ENCODE measurements around the gene AGBL1. TPM values are rescaled to one million over a fixed set of nuclear protein-coding genes. Genes with fewer than 3 reads are reported as not detected.

Gene AGBL1
- total RNA-seq, 4 donors from 2014 or later, result 0.32 to 0.40 TPM; not detected in 2

DNA sequence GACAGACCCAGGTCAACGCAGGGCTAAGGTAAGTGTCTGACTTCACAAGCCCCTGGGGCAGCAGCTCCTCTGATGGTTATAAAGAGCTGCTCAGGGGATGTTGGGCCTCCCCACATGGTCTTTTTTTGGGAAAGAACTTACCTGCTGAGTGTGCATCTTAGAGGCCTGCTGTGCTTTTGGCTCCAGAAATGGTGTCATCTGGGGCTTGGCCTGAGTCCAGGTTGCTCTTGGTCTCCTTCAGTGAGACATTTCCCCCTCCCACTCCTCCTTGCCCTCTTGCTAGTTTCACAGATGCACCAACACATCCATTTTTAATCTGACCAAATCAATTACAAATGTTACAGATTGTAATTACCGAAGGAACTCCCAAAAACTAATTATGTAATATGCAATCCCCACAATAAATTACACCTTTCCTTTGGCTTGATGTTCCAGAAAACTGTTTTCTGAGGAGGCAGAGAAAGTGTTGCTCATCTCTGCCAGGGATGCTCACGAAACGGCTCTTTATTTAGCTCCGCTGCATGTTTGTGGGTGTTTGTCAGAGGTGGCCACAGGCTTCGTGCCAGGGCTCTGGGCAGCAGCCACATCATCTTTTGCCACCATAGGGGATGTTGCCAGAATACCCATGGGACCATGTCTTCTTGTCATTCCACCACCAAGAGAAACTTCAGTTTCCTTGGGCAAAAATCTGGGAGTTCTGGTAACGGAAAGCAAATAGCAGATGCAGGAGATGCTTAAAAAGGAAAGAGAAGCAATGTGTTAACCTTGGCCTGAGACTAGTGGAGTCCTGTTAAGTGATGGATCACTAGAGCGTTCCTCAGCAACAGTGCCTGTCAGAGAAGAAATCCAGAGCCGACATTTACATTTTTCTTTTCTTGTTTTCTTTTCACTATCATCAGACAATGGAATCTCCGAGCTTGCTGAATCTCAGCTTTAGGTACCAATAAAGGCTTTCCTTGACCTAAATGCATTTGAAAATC is 799.9 kb downstream of the AGBL1 start:
- Histone ChIP-seq H3K9me3 (no peaks in the 10 kb centered on the region), H3K4me1 (no peaks in the 10 kb centered on the region), H3K36me3 (no peaks in the 10 kb centered on the region), H3K4me3 (no peak overlapping the region), H3K27me3 (no peaks in the 10 kb centered on the region), H3K27ac (no peak overlapping the region)
- WGBS, 2 donors (ENCODE audit: low coverage in 1 of 2), result 72 to 83% methylated on average over 4 to 10 of the region's 10 CpGs
- TF ChIP-seq POLR2A (IDR thresholded peaks at IDR 0.05) (no peak), POLR2AphosphoS5 (IDR thresholded peaks at IDR 0.05) (no peak), EP300 (IDR thresholded peaks at IDR 0.05; ENCODE audit: low read depth) (no peak)
- TF ChIP-seq, protein P1, sequence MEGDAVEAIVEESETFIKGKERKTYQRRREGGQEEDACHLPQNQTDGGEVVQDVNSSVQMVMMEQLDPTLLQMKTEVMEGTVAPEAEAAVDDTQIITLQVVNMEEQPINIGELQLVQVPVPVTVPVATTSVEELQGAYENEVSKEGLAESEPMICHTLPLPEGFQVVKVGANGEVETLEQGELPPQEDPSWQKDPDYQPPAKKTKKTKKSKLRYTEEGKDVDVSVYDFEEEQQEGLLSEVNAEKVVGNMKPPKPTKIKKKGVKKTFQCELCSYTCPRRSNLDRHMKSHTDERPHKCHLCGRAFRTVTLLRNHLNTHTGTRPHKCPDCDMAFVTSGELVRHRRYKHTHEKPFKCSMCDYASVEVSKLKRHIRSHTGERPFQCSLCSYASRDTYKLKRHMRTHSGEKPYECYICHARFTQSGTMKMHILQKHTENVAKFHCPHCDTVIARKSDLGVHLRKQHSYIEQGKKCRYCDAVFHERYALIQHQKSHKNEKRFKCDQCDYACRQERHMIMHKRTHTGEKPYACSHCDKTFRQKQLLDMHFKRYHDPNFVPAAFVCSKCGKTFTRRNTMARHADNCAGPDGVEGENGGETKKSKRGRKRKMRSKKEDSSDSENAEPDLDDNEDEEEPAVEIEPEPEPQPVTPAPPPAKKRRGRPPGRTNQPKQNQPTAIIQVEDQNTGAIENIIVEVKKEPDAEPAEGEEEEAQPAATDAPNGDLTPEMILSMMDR (IDR thresholded peaks at IDR 0.05), result no peak
- no peak for DNase-seq
- intact Hi-C loops (cut with DNase I; ENCODE audit: low total_unique reads) (no loop called here), in situ Hi-C loops (cut with MboI; ENCODE audit: low pct_ligation_motif_present in 1 of 4, low pct_unique_long_range_greater_than_20kb in 1 of 4, low sequenced_read_pairs in 3 of 4) (no loop called here)

DNA sequence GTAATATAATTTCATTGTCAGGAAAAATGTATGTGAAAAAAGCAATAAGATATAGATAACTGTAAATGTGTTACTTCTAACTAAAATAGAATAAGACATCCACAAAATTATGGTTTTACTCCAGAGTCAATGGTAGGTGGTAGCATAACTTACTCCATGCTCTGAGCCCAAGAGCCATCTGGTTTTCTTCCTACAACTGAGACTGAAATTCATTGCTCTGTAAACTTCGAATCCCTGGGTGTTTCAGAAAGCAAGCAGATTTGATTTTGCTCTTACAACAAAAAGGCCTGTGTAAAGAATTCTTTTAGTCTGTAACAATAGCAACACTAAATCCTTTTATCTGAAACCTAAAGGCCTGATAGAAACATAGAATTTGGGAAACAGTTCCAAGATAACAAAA is 805.9 kb downstream of the AGBL1 start:
- in situ Hi-C loops (cut with MboI; ENCODE audit: low pct_ligation_motif_present in 1 of 4, low pct_unique_long_range_greater_than_20kb in 1 of 4, low sequenced_read_pairs in 3 of 4), result no loop called here

DNA sequence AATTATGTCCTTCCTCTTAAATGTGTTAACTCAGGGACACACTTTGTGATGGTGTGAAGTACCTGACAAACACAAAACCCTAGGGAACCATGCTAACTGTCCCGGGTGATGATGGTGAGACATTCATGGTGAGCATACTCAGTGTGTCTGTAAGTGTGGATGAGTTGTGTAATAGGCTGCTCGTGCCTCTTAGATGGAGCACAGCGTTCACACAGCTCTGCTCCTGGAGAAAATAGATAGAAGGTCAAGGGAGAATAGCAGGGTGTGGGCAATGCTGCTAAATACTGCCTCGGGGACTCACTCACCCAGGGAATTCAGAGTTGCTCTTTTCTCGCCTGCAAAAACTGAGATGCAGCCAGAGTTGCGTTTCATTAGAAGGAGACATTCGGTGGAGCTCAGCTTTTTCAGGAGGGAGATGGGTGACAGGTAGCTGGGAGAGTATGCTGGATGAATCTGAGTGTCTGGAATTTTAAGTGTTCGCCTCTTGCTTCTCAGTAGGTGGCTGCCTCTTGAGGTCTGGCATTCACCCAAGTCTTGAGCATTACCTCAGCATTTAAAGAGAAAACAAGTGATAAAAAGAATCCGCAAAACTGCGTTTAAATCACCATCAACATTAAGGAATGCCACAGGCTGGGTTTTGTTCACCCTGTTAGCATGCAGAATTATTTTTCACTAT is 813.2 kb downstream of the AGBL1 start:
- no peak overlapping the region for H3K4me3 ChIP-seq
- DNase-seq, result no peak
- H3K27me3 ChIP-seq, result no peaks in the 10 kb centered on the region
- H3K27ac ChIP-seq, result no peak overlapping the region
- no peaks in the 10 kb centered on the region for H3K4me1 ChIP-seq
- H3K36me3 ChIP-seq, result no peaks in the 10 kb centered on the region
- TF ChIP-seq POLR2AphosphoS5 (IDR thresholded peaks at IDR 0.05), result no peak
- TF ChIP-seq, protein P1 (IDR thresholded peaks at IDR 0.05), result no peak
- WGBS, 2 donors (ENCODE audit: low coverage in 1 of 2), result 28 to 40% methylated on average over 4 to 10 of the region's 10 CpGs
- intact Hi-C loops (cut with DNase I; ENCODE audit: low total_unique reads), result no loop called here
- in situ Hi-C loops (cut with MboI; ENCODE audit: low pct_ligation_motif_present in 1 of 4, low pct_unique_long_range_greater_than_20kb in 1 of 4, low sequenced_read_pairs in 3 of 4), result no loop called here
- H3K9me3 ChIP-seq, result no peaks in the 10 kb centered on the region

More for the DNA sequence above, 805.9 kb downstream of the AGBL1 start:
- 37 to 60% methylated on average over 1 of the region's 1 CpG for WGBS, 2 donors (ENCODE audit: low coverage in 1 of 2)
- no peak for TF ChIP-seq POLR2AphosphoS5 (IDR thresholded peaks at IDR 0.05)
- no peak for TF ChIP-seq EP300 (IDR thresholded peaks at IDR 0.05; ENCODE audit: low read depth)
- no peak for TF ChIP-seq POLR2A (IDR thresholded peaks at IDR 0.05)
- TF ChIP-seq, protein P1 (IDR thresholded peaks at IDR 0.05), result no peak
- Histone ChIP-seq H3K36me3 (no peaks in the 10 kb centered on the region), H3K4me3 (no peak overlapping the region), H3K9me3 (no peaks in the 10 kb centered on the region), H3K27me3 (no peaks in the 10 kb centered on the region), H3K4me1 (no peaks in the 10 kb centered on the region), H3K27ac (no peak overlapping the region)
- intact Hi-C loops (cut with DNase I; ENCODE audit: low total_unique reads), result no loop called here
- DNase-seq, result no peak

DNA sequence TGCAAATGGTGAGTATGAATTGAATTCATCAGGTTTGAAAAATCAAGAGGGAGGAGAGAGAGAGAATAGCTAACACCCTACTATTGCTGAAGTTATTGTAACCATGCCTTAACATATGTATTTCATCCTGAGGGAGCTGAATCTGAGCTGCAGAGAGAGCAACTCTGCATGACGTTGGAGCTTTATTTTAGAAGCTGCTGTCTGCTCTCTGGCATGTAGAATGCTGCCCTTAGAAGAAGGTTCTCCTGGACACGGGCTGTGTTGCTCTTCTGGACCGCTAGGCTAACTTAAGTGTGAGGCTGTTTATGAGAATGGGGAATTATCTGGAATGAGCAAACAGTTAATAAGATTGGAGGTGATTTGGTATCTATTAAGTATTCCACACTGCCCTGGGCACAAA is 814.6 kb downstream of the AGBL1 start:
- TF ChIP-seq POLR2A (IDR thresholded peaks at IDR 0.05) (no peak), POLR2AphosphoS5 (IDR thresholded peaks at IDR 0.05) (no peak), EP300 (IDR thresholded peaks at IDR 0.05; ENCODE audit: low read depth) (no peak)
- TF ChIP-seq, protein P1 (IDR thresholded peaks at IDR 0.05), result no peak
- Histone ChIP-seq H3K27ac (no peak overlapping the region), H3K4me3 (no peak overlapping the region), H3K9me3 (no peaks in the 10 kb centered on the region), H3K36me3 (no peaks in the 10 kb centered on the region), H3K27me3 (no peaks in the 10 kb centered on the region), H3K4me1 (no peaks in the 10 kb centered on the region)
- in situ Hi-C loops (cut with MboI; ENCODE audit: low pct_ligation_motif_present in 1 of 4, low pct_unique_long_range_greater_than_20kb in 1 of 4, low sequenced_read_pairs in 3 of 4), result no loop called here
- WGBS, 2 donors (ENCODE audit: low coverage in 1 of 2), result 67% methylated on average over 3 of the region's 3 CpGs; no CpG with 5 or more reads in 1 of the 2 donors
- no peak for DNase-seq
- intact Hi-C loops (cut with DNase I; ENCODE audit: low total_unique reads), result no loop called here

All from transverse colon (tissue), 4 donors.